ENCODE measurements around the gene CROCC2. TPM values are rescaled to one million over a fixed set of nuclear protein-coding genes. Genes with fewer than 3 reads are reported as not detected.

CROCC2 gene
- total RNA-seq, 2 experiments from 2014 or later = not detected

DNA sequence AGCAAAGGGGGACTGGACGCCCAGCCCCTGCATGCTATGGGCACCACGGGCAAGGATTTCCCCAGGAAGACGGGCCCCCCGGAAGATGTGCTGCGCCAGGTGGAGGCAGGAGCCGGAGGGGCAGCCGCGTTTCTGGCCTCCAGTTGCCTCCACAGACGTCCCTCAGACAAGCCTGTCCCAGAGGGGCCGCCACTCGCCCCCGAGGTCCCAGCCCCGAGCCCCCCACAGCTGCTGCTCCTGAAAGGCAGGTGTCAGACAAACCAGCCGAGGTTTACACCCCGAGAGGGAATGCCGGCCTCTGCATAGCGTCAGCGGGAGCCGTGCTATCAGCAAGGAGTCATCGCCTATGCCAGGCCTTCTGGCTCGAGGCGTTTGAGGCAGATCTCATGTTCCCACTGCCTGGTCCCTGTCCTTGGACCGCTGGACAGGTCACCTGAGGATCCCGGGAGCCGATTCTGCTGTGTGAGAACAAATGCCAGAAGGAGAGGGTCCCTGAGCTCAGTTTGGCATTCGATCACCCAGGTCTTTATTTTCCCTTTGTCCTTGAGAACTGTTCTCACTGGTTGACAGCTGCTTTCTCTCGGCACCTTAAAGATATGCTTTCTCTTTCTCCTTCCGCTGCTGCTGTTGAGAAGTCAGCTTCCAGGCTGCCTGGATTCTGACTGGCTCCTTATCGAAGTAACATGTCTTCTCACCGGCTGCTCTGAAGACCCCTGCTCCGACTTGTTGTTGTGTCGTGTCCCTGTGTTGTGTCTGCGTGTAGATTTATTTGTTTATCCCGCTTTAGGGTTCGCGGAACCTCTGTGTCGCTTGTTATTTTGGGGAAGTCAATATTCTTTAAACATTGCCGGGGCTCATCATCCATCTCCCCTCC is 20.6 kb downstream of the CROCC2 start:
- Mint-ChIP-seq H3K36me3 (ENCODE audit: low read depth) (no peaks in the 10 kb centered on the region), H3K9me3 (ENCODE audit: insufficient read depth) (no peaks in the 10 kb centered on the region), H3K27ac (no peak overlapping the region), H3K27me3 (ENCODE audit: low read depth) (no peaks in the 10 kb centered on the region), H3K4me3 (no peak overlapping the region), H3K4me1 (ENCODE audit: low read depth) (no peaks in the 10 kb centered on the region)
- ChIA-PET CTCF (interaction anchor here (0.6 kb wide), 1 partner anchor 9 kb away, joined by 3 read pairs; no protein-coding TSS in a partner anchor), POLR2A (no interaction called here)
- ATAC-seq (no peak), DNase-seq (no peak)

DNA sequence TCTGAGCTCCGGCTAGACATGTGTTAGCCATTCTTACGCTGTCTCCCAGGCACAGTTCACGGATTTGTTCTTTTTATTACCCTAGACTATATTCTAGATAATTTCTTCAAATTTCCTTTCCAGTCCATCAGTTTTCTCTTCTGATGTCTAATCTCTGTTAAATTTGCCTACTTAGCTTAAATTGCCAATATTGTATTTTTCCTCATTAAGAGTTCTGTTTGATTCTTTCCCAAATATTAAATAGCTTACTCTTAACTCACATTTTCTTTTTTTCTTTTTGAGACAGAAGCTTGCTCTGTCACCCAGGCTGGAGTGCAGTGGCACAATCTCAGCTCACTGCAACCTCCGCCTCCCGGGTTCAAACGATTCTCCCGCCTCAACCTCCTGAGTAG is 21.2 kb downstream of the CROCC2 start:
- Mint-ChIP-seq H3K27me3 (ENCODE audit: low read depth) (no peaks in the 10 kb centered on the region), H3K27ac (no peak overlapping the region), H3K4me3 (no peak overlapping the region), H3K9me3 (ENCODE audit: insufficient read depth) (no peaks in the 10 kb centered on the region), H3K4me1 (ENCODE audit: low read depth) (no peaks in the 10 kb centered on the region), H3K36me3 (ENCODE audit: low read depth) (no peaks in the 10 kb centered on the region)
- DNase-seq = no peak
- no peak for ATAC-seq
- ChIA-PET CTCF (interaction anchor here (0.6 kb wide), 1 partner anchor 10 kb away, joined by 3 read pairs; no protein-coding TSS in a partner anchor), POLR2A (no interaction called here)

DNA sequence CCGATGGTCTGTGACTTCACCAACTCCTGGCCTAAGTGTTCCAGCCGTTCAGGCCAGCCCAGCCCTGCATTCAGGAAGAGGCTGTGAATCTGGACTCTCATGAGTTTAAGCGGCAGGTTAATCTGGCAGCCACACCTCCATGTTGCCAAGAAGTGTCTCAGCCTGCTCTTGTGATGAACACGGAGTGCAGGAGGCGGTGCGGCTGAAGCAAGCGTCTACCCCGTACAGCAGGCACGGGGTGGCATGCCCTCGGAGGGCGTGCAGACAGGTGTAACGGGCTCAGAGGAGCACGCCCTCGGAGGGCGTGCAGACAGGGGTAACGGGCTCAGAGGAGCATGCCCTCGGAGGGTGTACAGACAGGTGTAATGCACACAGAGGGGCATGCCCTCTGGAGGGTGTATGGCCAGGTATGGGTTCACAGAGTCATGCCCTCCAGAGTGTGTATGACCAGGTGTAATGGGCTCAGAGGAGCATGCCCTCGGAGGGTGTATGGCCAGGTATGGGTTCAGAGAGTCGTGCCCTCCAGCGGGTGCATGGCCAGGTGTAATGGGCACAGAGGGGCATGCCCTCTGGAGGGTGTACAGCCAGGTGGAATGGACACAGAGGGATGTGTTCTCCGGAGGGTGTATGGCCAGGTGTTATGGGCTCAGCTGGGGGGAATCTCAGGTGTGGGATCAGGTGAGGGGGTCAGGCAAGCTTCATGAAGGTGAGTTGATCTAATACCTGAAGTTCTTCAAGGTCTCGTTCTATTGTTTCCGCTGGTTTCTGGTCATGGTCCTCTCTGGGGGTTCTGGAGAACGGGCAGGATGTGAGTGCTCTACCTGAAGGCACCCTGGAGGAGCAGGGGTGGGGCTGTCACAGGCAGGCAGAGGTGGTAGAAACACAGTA is 22.6 kb downstream of the CROCC2 start:
- no peaks in the 10 kb centered on the region for H3K36me3 Mint-ChIP-seq (ENCODE audit: low read depth)
- no peak for ATAC-seq
- ChIA-PET POLR2A (no interaction called here), CTCF (no interaction called here)
- no peak overlapping the region for H3K4me3 Mint-ChIP-seq
- no peaks in the 10 kb centered on the region for H3K4me1 Mint-ChIP-seq (ENCODE audit: low read depth)
- no peak overlapping the region for H3K27ac Mint-ChIP-seq
- DNase-seq = no peak
- no peaks in the 10 kb centered on the region for H3K27me3 Mint-ChIP-seq (ENCODE audit: low read depth)
- H3K9me3 Mint-ChIP-seq (ENCODE audit: insufficient read depth) = no peaks in the 10 kb centered on the region

DNA sequence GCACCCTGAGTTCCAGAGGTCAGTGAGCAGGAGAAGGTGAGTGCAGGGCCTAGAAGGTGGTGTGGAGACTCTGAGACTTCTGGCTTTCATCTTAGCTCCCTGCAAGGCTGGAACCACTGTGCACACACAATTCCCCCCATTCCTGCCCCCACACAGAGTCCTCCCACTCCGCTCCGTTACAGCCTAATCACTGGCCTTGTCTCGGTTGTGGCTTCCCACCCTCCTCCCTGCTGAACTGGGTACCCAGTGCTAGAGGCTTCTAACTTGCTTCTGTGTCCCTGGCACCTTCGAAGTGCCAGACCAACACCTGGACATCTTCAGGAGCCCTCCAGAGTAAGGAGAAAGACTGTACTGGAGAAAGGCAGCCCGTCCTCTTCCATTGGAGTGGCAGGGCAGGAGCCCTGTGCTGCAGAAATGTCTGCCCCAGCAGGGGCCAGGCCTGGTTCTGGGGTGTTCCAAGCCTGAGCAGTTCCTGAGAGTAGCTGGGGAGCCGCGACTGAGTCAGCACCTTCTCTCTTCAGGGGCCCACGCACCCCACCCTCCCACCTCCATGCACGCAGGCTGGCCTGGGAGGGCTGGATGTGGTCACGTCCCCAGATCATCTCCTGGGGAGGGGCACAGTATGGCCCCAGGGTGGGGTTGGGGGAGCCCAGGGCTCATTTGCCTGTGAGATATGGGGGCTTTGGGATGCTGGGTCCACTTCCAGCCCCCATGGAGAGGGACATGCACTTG is 23.4 kb downstream of the CROCC2 start:
- CTCF ChIA-PET = no interaction called here
- no peaks in the 10 kb centered on the region for H3K4me1 Mint-ChIP-seq (ENCODE audit: low read depth)

DNA sequence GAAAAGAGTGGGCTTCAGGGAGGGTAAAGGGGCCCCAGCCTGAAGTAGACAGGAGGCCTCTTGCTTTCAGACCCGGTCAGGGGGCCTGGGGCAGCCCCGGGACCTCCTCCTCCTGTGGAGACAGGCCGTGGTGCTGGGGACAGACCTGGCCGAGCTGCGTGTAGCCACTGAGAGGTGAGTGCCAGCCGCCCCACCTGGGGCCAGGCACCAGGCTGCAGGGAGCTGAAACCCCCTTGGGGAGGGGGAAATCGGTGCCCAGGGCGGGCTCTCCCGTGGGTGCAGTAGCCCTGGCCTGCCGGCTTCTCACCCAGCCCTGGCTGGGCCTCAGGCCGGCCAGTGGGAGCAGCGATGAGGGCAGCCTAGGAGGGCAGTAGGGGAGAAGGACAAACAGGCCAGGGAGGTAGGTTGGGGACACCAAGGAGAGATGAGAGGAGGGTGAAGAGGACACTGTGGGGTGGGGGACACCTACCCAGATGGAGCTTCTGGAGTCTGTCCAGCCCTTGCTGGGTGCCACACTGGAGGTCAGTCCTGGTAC is 24.0 kb downstream of the CROCC2 start:
- no peaks in the 10 kb centered on the region for H3K4me1 Mint-ChIP-seq (ENCODE audit: low read depth)
- DNase-seq = no peak

More for the DNA sequence above, 23.4 kb downstream of the CROCC2 start:
- Mint-ChIP-seq H3K27ac (no peak overlapping the region), H3K27me3 (ENCODE audit: low read depth) (no peaks in the 10 kb centered on the region), H3K36me3 (ENCODE audit: low read depth) (no peaks in the 10 kb centered on the region), H3K4me3 (no peak overlapping the region), H3K9me3 (ENCODE audit: insufficient read depth) (no peaks in the 10 kb centered on the region)
- DNase-seq (no peak), ATAC-seq (no peak)
- POLR2A ChIA-PET = no interaction called here

DNA sequence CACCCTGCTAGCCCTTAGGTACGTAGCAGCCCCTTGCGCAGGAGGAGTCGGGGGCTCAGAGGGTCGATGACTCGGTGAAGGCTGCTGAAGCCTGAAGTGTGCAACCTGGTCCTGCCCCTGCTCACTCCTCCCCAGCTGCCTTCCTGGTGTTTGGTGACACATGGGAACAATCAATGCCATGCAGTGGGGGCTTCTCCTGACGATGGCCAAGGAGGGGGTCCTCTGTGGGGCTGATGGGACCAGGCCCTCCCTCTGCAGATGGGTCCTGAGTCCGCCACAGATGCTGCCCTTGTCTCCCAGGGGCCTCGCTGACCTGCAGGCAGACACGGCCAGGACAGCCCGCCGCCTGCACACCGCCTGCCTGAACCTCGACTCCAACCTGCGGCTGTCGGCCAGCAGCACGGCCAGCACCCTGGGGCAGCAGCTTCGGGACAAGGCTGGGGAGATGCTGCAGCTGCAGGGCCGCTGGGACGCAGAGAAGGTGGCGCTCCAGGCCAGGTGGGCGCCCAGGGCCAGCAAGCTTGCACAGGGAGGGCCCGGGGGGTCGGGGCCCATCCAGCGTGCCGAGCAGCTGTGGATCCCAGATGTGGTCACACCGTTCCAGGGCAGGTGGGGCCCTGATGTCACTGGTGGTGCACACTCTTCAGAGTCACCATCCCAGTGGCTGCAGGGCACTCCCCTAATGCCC is 24.6 kb downstream of the CROCC2 start:
- H3K4me1 Mint-ChIP-seq (ENCODE audit: low read depth) = no peaks in the 10 kb centered on the region
- ChIA-PET POLR2A (no interaction called here), CTCF (no interaction called here)
- H3K4me3 Mint-ChIP-seq = no peak overlapping the region
- DNase-seq (no peak), ATAC-seq (no peak)
- no peaks in the 10 kb centered on the region for H3K36me3 Mint-ChIP-seq (ENCODE audit: low read depth)
- no peaks in the 10 kb centered on the region for H3K27me3 Mint-ChIP-seq (ENCODE audit: low read depth)
- no peak overlapping the region for H3K27ac Mint-ChIP-seq
- no peaks in the 10 kb centered on the region for H3K9me3 Mint-ChIP-seq (ENCODE audit: insufficient read depth)

More for the DNA sequence above, 24.0 kb downstream of the CROCC2 start:
- Mint-ChIP-seq H3K9me3 (ENCODE audit: insufficient read depth) (no peaks in the 10 kb centered on the region), H3K27ac (no peak overlapping the region), H3K36me3 (ENCODE audit: low read depth) (no peaks in the 10 kb centered on the region), H3K27me3 (ENCODE audit: low read depth) (no peaks in the 10 kb centered on the region), H3K4me3 (no peak overlapping the region)
- CTCF ChIA-PET = no interaction called here
- POLR2A ChIA-PET = no interaction called here
- no peak for ATAC-seq

DNA sequence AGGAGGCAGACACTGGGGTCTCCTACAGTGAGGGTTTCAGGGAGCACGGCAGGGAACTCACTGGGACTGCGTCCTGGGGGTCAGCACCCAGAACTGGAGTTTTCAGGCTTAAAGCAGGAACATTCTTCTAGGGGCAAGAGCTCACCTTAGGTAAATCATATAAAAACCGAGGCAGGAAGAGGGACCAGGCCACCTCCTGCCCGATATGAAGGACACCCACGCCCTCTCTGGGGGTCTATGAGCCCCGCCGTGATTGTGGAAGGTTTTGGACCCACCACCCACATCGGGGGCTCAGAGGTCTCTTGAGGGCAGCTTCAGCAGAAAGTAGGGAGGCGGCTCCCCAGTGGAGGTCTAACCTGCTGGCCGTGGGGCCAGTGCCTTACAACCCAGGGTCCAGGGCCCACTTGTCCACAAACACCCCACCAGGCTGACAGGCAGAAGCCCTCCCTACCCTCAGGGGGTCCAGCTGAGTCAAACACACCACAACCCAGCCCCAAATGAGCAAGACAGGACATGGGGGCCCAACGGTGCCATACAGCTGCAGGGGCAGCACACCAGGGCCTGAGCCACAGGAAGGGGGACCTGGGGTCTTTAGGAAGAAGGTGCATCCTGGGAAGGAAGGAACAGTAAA is 25.3 kb downstream of the CROCC2 start:
- ChIA-PET POLR2A (no interaction called here), CTCF (no interaction called here)
- Mint-ChIP-seq H3K4me3 (no peak overlapping the region), H3K27me3 (ENCODE audit: low read depth) (peaks cover 2% of the 10 kb centered on the region), H3K36me3 (ENCODE audit: low read depth) (no peaks in the 10 kb centered on the region), H3K4me1 (ENCODE audit: low read depth) (no peaks in the 10 kb centered on the region), H3K27ac (no peak overlapping the region), H3K9me3 (ENCODE audit: insufficient read depth) (no peaks in the 10 kb centered on the region)
- ATAC-seq = no peak
- no peak for DNase-seq

DNA sequence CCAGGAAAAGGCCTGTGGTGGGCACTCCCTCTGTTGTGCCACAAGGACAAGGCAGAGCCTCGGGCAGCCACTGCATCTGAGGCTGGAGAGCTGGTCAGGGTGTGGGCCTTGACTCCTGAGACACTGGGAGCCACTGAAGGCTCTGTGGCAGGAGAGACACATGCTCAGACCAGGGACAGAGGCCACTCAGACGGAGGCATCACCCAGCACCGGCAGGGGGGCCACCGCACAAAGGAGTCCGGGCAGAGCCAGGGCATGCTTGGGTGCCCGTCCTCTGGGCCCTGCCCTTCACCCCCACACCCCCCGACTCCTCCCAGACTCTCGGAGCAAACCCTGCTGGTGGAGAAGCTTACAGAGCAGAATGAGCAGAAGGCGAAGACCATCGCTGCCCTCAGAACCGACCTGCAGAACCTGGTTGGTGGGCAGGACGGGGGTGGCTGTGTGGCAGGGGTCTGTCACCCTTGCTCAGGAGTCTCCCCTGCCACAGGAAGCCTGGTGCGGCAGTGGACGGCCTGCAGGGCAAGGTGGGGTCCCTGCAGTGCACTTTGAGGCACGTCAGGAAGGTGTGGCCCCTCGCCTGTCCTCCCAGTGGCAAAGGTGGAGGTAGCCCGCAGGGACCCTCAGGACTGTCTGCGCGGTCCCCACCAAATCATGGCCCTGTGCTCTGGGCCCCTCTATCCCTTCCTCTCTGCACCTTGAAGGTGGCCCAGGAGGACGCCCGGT is 26.0 kb downstream of the CROCC2 start:
- no peaks in the 10 kb centered on the region for H3K36me3 Mint-ChIP-seq (ENCODE audit: low read depth)
- H3K4me1 Mint-ChIP-seq (ENCODE audit: low read depth) = no peaks in the 10 kb centered on the region
- no peak overlapping the region for H3K4me3 Mint-ChIP-seq
- ATAC-seq (no peak), DNase-seq (no peak)
- H3K27ac Mint-ChIP-seq = no peak overlapping the region
- ChIA-PET POLR2A (no interaction called here), CTCF (no interaction called here)
- peaks cover 5% of the 10 kb centered on the region for H3K27me3 Mint-ChIP-seq (ENCODE audit: low read depth)
- no peaks in the 10 kb centered on the region for H3K9me3 Mint-ChIP-seq (ENCODE audit: insufficient read depth)

DNA sequence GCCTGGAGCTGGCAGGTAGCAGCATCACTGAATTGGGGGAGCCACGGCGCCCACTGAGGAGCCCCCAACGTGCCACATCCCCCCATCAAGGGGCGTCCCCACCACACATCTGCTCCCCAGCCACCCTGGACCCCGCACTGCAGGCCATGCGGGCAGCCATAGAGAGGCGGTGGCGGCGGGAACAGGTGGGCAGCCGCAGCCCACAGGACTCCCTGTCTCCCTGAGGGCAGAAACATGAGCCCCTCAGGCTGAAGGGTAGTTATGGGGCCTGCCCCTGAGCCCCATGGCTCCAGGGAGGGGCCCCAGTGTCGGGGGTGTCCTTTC is 26.6 kb downstream of the CROCC2 start:
- Mint-ChIP-seq H3K36me3 (ENCODE audit: low read depth) (no peaks in the 10 kb centered on the region), H3K4me1 (ENCODE audit: low read depth) (no peaks in the 10 kb centered on the region), H3K27me3 (ENCODE audit: low read depth) (peaks cover 8% of the 10 kb centered on the region), H3K4me3 (no peak overlapping the region), H3K27ac (no peak overlapping the region), H3K9me3 (ENCODE audit: insufficient read depth) (no peaks in the 10 kb centered on the region)
- CTCF ChIA-PET = no interaction called here
- DNase-seq (no peak), ATAC-seq (no peak)
- POLR2A ChIA-PET = no interaction called here

DNA sequence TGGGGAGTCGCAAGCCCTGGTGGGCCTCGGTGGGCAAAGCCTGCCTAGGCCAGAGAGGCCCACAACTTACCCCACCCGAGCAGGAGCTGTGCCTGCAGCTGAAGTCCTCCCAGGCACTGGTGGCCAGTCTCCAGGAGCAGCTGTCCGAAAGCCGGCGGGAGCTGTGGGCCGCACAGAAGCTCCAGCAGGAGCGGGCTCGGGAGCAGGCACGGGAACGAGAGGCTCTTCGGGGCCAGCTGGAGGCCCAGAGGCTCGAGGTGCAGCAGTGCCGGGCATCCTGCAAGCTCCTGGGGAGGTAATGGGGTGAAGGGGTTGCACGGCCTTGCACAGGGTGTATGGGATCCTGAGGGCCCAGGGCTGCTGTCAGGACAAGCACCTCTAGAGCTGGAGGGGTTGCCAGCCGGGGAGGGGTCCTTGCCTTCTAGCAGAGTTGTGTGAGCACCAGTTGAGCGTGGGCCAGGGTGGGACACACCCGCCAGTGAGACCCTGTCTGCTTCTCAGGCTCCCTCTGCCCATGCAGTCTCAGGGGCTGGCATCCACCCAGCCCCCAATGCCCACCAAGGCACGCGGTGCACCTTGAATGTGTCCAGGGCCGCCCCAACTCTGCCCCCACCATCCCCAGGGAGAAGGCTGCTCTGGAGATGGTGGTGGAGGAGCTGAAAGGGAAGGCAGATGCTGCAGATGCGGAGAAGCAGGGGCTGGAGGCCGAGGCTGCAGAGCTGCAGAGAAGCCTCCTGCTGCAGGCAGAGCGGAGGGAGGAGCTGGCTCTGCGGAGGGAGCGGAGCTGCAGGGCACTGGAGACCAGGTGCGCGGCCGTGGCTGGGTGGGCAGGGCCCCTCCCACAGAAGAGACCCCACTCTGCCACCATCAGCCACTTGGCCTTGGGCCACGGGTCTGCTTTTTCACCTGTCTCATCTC is 27.2 kb downstream of the CROCC2 start:
- ChIA-PET POLR2A (no interaction called here), CTCF (no interaction called here)
- DNase-seq (no peak), ATAC-seq (no peak)
- Mint-ChIP-seq H3K36me3 (ENCODE audit: low read depth) (no peaks in the 10 kb centered on the region), H3K9me3 (ENCODE audit: insufficient read depth) (no peaks in the 10 kb centered on the region), H3K4me1 (ENCODE audit: low read depth) (no peaks in the 10 kb centered on the region), H3K27ac (no peak overlapping the region), H3K4me3 (no peak overlapping the region), H3K27me3 (ENCODE audit: low read depth) (peaks cover 12% of the 10 kb centered on the region)

All from activated CD8-positive, alpha-beta T cell treated with anti-CD3 and anti-CD28 coated beads, Interleukin-2, amount 10 ng/mL, durations not matched to agents 7 days and 5 days (primary cell).